Activated naive CD8-positive, alpha-beta T cell treated with anti-CD3 and anti-CD28 coated beads for 36 hours (primary cell): ENCODE data around the gene ZNF532. TPM values are rescaled to one million over a fixed set of nuclear protein-coding genes. Genes with fewer than 3 reads are reported as not detected.
"Not testable (repeated sequence)": the region's sequence is repeated elsewhere in the genome, so short reads cannot be mapped to it uniquely, and the experiment has no call there.

Experiments
- DNase-seq: peaks from one replicate; pipeline ENCODE4 v3.0.0; 2021
- H3K27ac Mint-ChIP-seq: one replicate; pipeline ENCODE4 v1.8.0; 2022; ENCODE audit warnings: mild to moderate bottlenecking, moderate library complexity, mixed read lengths
- H3K27me3 Mint-ChIP-seq: one replicate; pipeline ENCODE4 v1.8.0; 2022; ENCODE audit warnings: mild to moderate bottlenecking, mixed read lengths
- H3K36me3 Mint-ChIP-seq: one replicate; pipeline ENCODE4 v1.8.0; 2021; ENCODE audit warnings: mild to moderate bottlenecking, mixed read lengths
- H3K4me1 Mint-ChIP-seq: one replicate; pipeline ENCODE4 v1.8.0; 2021; ENCODE audit warnings: mixed read lengths
- H3K4me3 Mint-ChIP-seq: one replicate; pipeline ENCODE4 v1.8.0; 2022; ENCODE audit warnings: mild to moderate bottlenecking, moderate library complexity, mixed read lengths
- H3K9me3 Mint-ChIP-seq: one replicate; pipeline ENCODE4 v1.8.0; 2022; ENCODE audit warnings: mixed read lengths
- total RNA-seq, 2 experiments: library from RNA; stranded (reverse); gene quantifications; one replicate each; pipeline ENCODE4 v1.2.3, GENCODE V29; 2021

The ZNF532 gene
- total RNA-seq, 2 experiments from 2014 or later, result 1.2 to 1.5 TPM

DNA sequence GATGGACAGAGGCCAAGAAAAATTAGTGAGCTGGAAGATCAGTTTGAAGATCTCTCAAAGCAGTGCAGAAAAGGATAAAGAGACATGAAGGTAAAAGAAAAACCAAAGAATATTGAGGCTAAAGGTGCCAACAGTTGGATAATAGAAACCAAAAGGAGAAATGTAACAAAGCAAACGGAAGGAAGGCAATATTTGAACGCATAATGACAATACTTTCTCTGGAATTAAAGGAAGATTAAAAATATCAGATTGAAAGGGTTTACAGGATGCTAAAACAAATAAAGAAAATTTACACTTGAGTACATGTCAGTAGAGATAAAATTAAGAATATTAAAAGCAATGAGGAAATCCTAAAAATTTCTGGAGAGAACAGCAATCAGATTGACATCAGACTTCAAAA is 149.1 kb downstream of the ZNF532 start:
- DNase-seq, result no peak
- Mint-ChIP-seq H3K36me3 (no peaks in the 10 kb centered on the region), H3K9me3 (peaks cover 10% of the 10 kb centered on the region), H3K27ac (no peak overlapping the region), H3K4me1 (no peaks in the 10 kb centered on the region), H3K4me3 (no peak overlapping the region), H3K27me3 (peaks cover 16% of the 10 kb centered on the region)

DNA sequence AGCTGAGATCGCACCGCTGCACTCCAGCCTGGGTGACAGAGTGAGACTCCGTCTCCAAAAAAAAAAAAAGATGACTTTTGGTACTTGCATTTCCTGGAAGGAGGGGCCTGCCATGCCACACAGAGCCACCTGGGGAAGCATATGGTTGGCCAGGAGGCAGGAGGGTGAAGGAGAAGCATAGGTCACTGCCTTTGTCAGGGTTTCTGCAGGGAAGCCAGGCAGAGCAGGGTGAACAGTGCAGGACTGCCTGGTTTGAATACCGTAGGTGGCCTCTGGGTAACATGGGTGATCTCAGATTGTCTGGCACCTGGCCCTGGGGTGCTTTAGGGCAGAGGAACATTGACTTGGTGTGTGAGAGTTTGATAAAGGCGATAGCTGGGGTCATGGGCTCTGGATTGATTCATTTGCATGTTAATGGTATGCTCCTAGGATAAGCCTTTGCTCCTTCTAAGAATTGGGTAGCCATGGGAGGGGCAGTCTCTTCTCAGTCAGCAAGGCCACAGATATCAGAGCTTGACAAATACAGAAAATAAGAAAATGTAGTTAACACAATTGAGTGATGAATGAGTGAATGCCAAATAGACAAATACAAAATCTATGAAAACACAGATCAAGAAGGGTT is 151.0 kb downstream of the ZNF532 start:
- Mint-ChIP-seq H3K4me1 (no peaks in the 10 kb centered on the region), H3K27me3 (peaks cover 16% of the 10 kb centered on the region), H3K36me3 (no peaks in the 10 kb centered on the region), H3K9me3 (peaks cover 10% of the 10 kb centered on the region), H3K27ac (no peak overlapping the region), H3K4me3 (no peak overlapping the region)
- no peak for DNase-seq

DNA sequence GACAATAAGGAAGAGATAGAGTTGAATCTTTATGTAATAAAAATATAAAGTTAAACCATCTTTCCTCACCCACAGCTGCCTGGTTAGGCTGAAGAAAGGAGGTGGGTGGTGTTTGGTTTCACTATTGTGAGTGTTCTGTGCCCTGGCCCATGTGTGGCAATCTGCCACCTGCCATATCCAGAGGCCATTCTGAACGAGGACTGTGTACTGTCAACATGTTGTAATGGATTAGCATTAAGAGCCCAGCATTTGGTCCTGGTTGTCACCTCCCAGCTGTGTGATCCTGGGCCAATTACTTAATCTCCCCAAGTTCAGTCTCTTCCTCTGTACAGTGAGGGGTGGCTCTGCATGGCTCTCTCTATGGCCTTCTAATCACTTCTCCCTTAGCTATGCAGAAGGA is 156.8 kb downstream of the ZNF532 start:
- Mint-ChIP-seq H3K36me3 (no peaks in the 10 kb centered on the region), H3K9me3 (peaks cover 9% of the 10 kb centered on the region), H3K27me3 (peaks cover 7% of the 10 kb centered on the region), H3K27ac (no peak overlapping the region), H3K4me1 (no peaks in the 10 kb centered on the region), H3K4me3 (no peak overlapping the region)
- no peak for DNase-seq

DNA sequence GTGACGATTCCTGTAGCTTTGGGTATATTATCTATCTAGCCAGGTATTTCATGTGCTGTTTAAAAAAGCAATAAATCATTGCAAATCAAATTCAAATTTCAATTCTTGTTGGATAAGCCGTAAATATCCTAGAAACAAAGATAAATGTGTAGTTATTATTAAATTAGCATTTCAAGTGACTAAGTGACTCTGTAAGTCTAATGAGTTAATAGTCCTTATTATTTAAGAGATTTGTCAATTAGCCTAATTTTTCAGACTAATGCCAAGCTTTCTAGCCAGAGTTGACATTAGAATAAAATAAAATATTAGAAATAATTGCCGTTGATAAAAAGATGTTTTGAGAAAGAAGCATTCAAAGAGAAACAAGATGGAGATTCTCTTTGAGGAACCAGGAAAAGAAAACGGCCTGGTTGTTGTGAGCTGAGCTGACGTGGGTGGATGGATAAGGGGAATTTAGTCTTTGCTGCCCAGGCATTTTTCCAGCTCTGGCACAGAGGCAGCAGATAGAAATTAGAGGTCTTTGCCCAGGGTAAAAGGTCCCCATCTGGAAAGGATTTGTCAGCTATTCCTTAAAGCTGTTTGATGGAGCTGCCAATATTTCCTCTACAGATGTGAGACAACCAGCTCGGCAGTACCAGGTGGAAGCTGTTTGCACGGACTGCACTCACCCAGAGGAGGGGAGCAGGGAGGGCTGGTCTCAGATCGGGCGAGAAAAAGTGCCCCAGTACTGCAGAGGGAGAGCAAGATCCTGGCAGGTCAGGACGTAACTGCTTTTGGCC is 157.7 kb downstream of the ZNF532 start:
- H3K27me3 Mint-ChIP-seq, result peaks cover 7% of the 10 kb centered on the region
- no peak for DNase-seq
- no peak overlapping the region for H3K27ac Mint-ChIP-seq
- no peak overlapping the region for H3K4me3 Mint-ChIP-seq
- no peaks in the 10 kb centered on the region for H3K4me1 Mint-ChIP-seq
- H3K9me3 Mint-ChIP-seq, result peaks cover 6% of the 10 kb centered on the region
- no peaks in the 10 kb centered on the region for H3K36me3 Mint-ChIP-seq

DNA sequence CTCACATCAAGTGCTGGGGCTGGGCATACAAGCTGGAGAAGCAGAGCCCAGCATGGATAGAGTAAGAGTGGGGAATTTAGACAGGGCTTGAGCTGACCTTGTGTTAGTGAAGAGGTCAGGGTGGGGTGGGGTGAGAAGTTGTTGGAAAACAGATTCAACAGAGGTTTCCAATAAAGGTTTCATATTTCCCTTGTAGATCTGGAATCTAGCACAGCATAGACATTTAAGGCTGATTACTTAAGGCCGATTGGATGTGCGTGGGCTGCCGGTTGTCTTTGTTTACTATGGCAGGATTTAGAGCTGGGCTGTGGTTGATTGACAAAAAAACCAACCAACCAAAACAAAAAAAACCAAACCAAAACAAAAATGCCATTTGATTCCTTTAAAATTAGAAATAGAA is 160.2 kb downstream of the ZNF532 start:
- Mint-ChIP-seq H3K27ac (no peak overlapping the region), H3K9me3 (no peaks in the 10 kb centered on the region), H3K4me1 (no peaks in the 10 kb centered on the region), H3K27me3 (peaks cover 5% of the 10 kb centered on the region), H3K36me3 (no peaks in the 10 kb centered on the region), H3K4me3 (no peak overlapping the region)
- DNase-seq, result no peak

DNA sequence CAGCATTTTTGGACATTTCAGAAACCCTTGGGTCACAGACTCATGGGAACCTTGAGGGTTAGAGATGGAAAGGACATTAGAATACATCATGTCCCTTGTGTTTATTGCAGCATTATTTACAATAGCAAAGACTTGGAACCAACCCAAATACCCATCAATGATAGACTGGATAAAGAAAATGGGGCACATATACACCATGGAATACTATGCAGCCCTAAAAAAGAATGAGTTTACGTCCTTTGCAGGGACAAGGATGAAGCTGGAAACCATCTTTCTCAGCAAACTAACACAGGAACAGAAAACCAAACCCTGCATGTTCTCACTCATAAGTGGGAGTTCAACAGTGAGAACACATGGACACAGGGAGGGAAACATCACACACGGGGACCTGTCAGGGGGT is 160.9 kb downstream of the ZNF532 start:
- not testable (repeated sequence) for H3K4me3 Mint-ChIP-seq, H3K9me3 Mint-ChIP-seq, H3K4me1 Mint-ChIP-seq, H3K27ac Mint-ChIP-seq, DNase-seq, H3K36me3 Mint-ChIP-seq, H3K27me3 Mint-ChIP-seq

DNA sequence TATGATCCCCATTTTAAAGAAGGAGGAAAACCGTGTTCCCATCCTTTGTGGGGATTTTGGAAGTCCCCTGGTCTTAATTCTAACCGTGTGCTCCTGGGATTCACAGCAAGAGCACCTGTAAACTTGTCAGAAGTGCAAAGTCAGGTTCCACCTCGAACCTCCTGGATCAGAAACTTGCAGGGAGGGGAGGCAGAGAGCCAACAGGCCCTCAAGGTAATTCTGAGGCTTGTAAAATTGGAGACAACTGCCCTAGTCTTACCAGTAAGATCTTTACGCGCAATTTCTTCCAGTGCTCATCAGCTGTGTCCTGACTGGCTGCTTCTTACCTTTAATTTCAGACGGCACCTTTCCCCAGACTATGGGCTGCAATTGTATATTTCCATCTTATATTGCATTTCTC is 161.7 kb downstream of the ZNF532 start:
- Mint-ChIP-seq H3K4me3 (no peak overlapping the region), H3K4me1 (no peaks in the 10 kb centered on the region), H3K9me3 (no peaks in the 10 kb centered on the region), H3K27me3 (peaks cover 6% of the 10 kb centered on the region), H3K27ac (no peak overlapping the region), H3K36me3 (no peaks in the 10 kb centered on the region)
- no peak for DNase-seq

DNA sequence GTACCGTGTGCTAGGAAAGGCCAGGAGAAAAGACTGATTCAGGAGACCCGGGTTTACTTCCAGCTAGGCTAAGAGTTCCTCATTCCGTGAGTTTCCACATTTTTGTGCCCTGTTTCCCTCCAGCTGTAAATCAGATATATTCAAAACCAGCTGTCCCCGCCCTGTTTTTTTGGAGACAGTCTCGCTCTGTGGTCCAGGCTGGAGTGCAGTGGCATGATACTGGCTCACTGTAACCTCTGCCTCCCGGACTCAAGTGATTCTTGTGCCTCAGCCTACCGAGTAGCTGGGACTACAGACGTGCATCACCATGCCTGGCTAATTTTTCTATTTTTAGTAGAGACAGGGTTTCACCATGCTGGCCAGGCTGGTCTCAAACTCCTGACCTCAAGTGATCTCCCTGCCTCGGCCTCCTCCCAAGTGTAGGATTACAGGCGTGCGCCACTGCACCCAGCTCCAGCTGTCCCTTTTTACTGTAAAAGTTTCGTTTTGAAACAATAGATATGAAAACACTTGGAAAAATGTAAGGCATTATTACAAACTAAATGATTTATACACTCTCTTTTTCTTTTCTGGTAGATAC is 162.2 kb downstream of the ZNF532 start:
- H3K9me3 Mint-ChIP-seq, result no peaks in the 10 kb centered on the region
- H3K4me1 Mint-ChIP-seq, result no peaks in the 10 kb centered on the region
- no peaks in the 10 kb centered on the region for H3K36me3 Mint-ChIP-seq
- no peak overlapping the region for H3K4me3 Mint-ChIP-seq
- no peak overlapping the region for H3K27ac Mint-ChIP-seq
- H3K27me3 Mint-ChIP-seq, result peaks cover 3% of the 10 kb centered on the region
- DNase-seq, result no peak

DNA sequence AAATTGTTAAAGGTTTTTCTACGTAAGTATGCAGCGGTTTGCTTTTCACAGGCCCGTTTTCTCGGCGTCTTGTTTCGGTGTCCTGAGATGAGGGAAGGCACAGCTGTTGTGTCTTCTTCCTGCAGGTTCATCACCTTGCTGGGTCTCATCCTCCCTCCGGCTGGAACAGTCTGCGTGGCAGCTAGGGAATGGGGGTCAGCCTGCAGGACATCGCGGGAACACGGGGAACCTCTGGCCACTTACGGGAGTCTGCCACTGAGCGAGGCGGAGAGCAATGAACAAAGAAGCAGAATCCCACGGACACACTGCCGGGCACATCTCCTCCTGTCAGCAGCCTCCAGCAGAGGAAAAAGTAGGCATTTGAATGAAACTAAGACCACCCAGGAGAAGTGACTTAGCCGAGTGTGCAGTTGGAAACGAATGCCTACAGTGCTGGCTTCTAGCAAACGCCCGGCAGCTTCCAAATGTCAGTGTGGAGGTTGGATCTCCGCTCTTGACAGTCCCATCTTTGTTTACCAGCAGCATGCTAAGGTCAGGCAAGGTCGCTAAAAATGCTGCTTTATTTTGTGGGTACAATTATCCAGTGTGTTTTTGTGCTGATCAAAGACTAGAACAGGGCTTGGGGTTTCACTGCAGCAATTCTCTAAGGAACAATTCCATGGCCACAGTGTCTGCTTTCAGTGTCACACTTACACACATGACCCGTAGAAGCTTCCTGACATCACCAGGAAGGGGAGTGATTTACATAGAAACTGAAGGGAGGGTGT is 165.2 kb downstream of the ZNF532 start:
- no peaks in the 10 kb centered on the region for H3K36me3 Mint-ChIP-seq
- H3K27me3 Mint-ChIP-seq, result peaks cover 6% of the 10 kb centered on the region
- no peak overlapping the region for H3K4me3 Mint-ChIP-seq
- no peaks in the 10 kb centered on the region for H3K4me1 Mint-ChIP-seq
- no peak for DNase-seq
- H3K9me3 Mint-ChIP-seq, result no peaks in the 10 kb centered on the region
- no peak overlapping the region for H3K27ac Mint-ChIP-seq

DNA sequence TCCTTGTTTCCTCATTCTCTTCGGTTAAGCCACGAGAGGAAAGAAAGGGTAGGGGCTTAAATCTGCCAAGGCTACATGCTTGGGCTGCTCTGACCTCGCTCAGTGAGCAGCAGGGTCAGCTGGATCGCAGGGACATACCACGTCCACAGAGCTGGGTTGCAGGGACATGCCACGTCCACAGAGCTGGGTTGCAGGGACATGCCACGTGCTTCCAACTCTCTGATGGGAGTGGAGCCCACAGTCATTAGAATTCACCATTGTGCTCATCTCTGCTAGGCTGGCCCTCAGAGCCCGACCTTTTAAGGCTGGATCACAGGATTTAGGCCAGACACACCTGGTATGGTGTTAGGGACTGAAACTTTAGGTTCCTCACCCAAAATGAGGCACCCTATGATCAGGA is 167.6 kb downstream of the ZNF532 start:
- no peak for DNase-seq
- Mint-ChIP-seq H3K9me3 (no peaks in the 10 kb centered on the region), H3K27ac (no peak overlapping the region), H3K36me3 (no peaks in the 10 kb centered on the region), H3K4me3 (no peak overlapping the region), H3K4me1 (no peaks in the 10 kb centered on the region), H3K27me3 (peaks cover 6% of the 10 kb centered on the region)

DNA sequence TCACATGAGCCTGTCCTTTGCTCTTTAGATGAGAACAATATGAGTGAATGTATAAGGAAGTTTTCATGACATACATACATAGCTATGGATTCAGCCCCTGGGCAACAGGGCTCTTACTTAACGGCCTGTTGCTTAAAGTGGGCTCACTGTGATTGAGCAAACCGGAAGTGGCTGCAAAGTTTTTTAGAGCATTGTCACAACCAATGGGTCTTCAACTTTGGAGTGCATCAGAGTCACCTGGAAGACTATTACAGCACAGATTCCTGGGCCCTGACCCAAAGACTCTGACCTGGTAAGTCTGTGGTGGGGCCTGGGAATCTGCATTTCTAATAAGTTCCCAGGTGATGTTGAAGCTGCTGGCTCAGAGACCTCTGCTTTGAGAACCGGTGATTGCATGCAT is 168.7 kb downstream of the ZNF532 start:
- Mint-ChIP-seq H3K36me3 (no peaks in the 10 kb centered on the region), H3K9me3 (no peaks in the 10 kb centered on the region), H3K27me3 (peaks cover 6% of the 10 kb centered on the region), H3K27ac (no peak overlapping the region), H3K4me1 (peaks cover 2% of the 10 kb centered on the region), H3K4me3 (no peak overlapping the region)
- no peak for DNase-seq

DNA sequence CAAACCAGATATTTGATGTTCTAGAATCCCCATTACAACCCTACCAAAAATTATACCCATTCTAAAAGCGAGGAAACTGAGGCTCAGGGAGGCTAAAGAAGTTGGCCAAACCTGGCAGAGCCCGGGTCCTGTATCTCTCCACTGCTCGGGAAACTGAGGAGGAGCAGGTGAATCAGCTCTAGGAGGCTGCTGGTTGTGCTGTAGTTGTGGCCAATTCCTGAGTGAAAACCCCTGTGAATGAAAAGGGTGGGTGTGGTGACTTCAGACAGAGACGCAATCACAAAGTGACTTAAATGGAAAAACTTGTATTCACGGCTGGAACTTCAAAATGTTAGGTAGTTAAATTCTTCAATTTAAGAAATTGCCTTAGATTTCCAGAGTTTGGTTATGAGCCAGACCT is 169.3 kb downstream of the ZNF532 start:
- no peak for DNase-seq
- peaks cover 3% of the 10 kb centered on the region for H3K4me1 Mint-ChIP-seq
- no peak overlapping the region for H3K4me3 Mint-ChIP-seq
- H3K36me3 Mint-ChIP-seq, result no peaks in the 10 kb centered on the region
- peaks cover 6% of the 10 kb centered on the region for H3K27me3 Mint-ChIP-seq
- no peak overlapping the region for H3K27ac Mint-ChIP-seq
- no peaks in the 10 kb centered on the region for H3K9me3 Mint-ChIP-seq

DNA sequence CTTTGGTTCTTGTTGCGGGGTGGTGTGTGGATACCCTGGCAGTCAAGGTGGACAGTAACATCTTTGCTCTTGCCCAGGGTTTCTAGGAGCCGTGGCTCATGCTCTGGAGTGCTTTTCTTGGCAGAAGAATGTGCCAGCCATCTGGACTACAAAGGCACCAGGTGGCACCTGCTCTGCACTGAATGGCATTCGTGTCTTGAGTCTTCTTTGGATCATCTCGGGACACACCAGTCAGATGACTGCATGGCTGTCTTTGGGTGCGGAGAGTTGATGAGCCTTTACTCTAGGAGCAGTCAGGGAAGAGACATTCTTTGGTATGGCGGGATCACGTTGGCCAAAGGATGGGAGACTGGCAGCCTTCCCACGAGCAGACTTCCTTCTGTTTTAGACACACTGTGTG is 170.9 kb downstream of the ZNF532 start:
- no peaks in the 10 kb centered on the region for H3K36me3 Mint-ChIP-seq
- H3K4me1 Mint-ChIP-seq, result peaks cover 3% of the 10 kb centered on the region
- peaks cover 3% of the 10 kb centered on the region for H3K27me3 Mint-ChIP-seq
- H3K9me3 Mint-ChIP-seq, result no peaks in the 10 kb centered on the region
- no peak overlapping the region for H3K4me3 Mint-ChIP-seq
- H3K27ac Mint-ChIP-seq, result no peak overlapping the region
- no peak for DNase-seq
